ENCODE results near the gene PAGE3. TPM values are rescaled to one million over a fixed set of nuclear protein-coding genes. Genes with fewer than 3 reads are reported as not detected.

PAGE3 gene
- total RNA-seq: not detected

GRCh38 chrX:55264816-55265215 is at the start of gene PAGE3:
TSS of gene PAGE3 (minus strand) at chrX:55264916. CDS start at chrX:55263903, 1,013 bp downstream.
- Mint-ChIP-seq H3K27me3 (no peaks in the 10 kb centered on the region), H3K9me3 (no peaks in the 10 kb centered on the region), H3K4me1 (no peaks in the 10 kb centered on the region), H3K36me3 (ENCODE audit: low read depth) (no peaks in the 10 kb centered on the region), H3K4me3 (no peak within 1 kb of the TSS), H3K27ac (no peak within 1 kb of the TSS)
- no peak for DNase-seq
- POLR2A ChIA-PET: no interaction called here
- CTCF ChIA-PET: interaction anchor here (0.6 kb wide), 1 partner anchor 1376 kb away, joined by 3 read pairs; no protein-coding TSS in a partner anchor

GRCh38 chrX:55312655-55313054 is 47.9 kb upstream of the PAGE3 start:
- Mint-ChIP-seq H3K4me3 (no peak overlapping the region), H3K4me1 (no peaks in the 10 kb centered on the region), H3K9me3 (no peaks in the 10 kb centered on the region), H3K27me3 (no peaks in the 10 kb centered on the region), H3K27ac (no peak overlapping the region), H3K36me3 (ENCODE audit: low read depth) (no peaks in the 10 kb centered on the region)
- ChIA-PET POLR2A (no interaction called here), CTCF (no interaction called here)
- no peak for DNase-seq

- no peak for DNase-seq
- Mint-ChIP-seq H3K9me3 (no peaks in the 10 kb centered on the region), H3K4me3 (no peak overlapping the region), H3K27me3 (no peaks in the 10 kb centered on the region), H3K36me3 (ENCODE audit: low read depth) (no peaks in the 10 kb centered on the region), H3K27ac (no peak overlapping the region), H3K4me1 (no peaks in the 10 kb centered on the region)
- ChIA-PET CTCF (no interaction called here), POLR2A (no interaction called here)
These were observed 26.2 kb upstream of the PAGE3 start for GRCh38 chrX:55290963-55291362.

- no peak for DNase-seq
- Mint-ChIP-seq H3K36me3 (ENCODE audit: low read depth) (no peaks in the 10 kb centered on the region), H3K9me3 (no peaks in the 10 kb centered on the region), H3K4me1 (no peaks in the 10 kb centered on the region), H3K27me3 (no peaks in the 10 kb centered on the region), H3K27ac (no peak overlapping the region), H3K4me3 (no peak overlapping the region)
- ChIA-PET CTCF (no interaction called here), POLR2A (no interaction called here)
These were observed 15.1 kb upstream of the PAGE3 start for GRCh38 chrX:55279832-55280231.

- Mint-ChIP-seq H3K4me1 (no peaks in the 10 kb centered on the region), H3K27me3 (no peaks in the 10 kb centered on the region), H3K4me3 (no peak overlapping the region), H3K36me3 (ENCODE audit: low read depth) (no peaks in the 10 kb centered on the region), H3K9me3 (no peaks in the 10 kb centered on the region), H3K27ac (no peak overlapping the region)
- ChIA-PET CTCF (no interaction called here), POLR2A (no interaction called here)
- no peak for DNase-seq
These were observed 3.9 kb downstream of the PAGE3 start for GRCh38 chrX:55260806-55261205.

GRCh38 chrX:55253528-55253927 is 11.2 kb downstream of the PAGE3 start:
- Mint-ChIP-seq H3K36me3 (ENCODE audit: low read depth) (no peaks in the 10 kb centered on the region), H3K27me3 (peaks cover 2% of the 10 kb centered on the region), H3K27ac (no peak overlapping the region), H3K9me3 (no peaks in the 10 kb centered on the region), H3K4me1 (no peaks in the 10 kb centered on the region), H3K4me3 (no peak overlapping the region)
- ChIA-PET POLR2A (no interaction called here), CTCF (no interaction called here)
- no peak for DNase-seq

- Mint-ChIP-seq H3K27me3 (no peaks in the 10 kb centered on the region), H3K27ac (no peak overlapping the region), H3K36me3 (ENCODE audit: low read depth) (no peaks in the 10 kb centered on the region), H3K9me3 (peaks cover 2% of the 10 kb centered on the region), H3K4me1 (no peaks in the 10 kb centered on the region), H3K4me3 (no peak overlapping the region)
- ChIA-PET POLR2A (no interaction called here), CTCF (no interaction called here)
- DNase-seq: no peak
These were observed 23.9 kb downstream of the PAGE3 start for GRCh38 chrX:55240788-55241340.

GRCh38 chrX:55220119-55220794 is 44.5 kb downstream of the PAGE3 start, which contains the start of gene PAGE5:
TSS of gene PAGE5 (plus strand) at chrX:55220346. CDS start at chrX:55221383, 1,037 bp downstream.
- Mint-ChIP-seq H3K4me3 (no peak within 1 kb of the TSS), H3K4me1 (peaks cover 2% of the 10 kb centered on the region), H3K27ac (no peak within 1 kb of the TSS), H3K36me3 (ENCODE audit: low read depth) (no peaks in the 10 kb centered on the region), H3K9me3 (no peaks in the 10 kb centered on the region), H3K27me3 (no peaks in the 10 kb centered on the region)
- CTCF ChIA-PET: no interaction called here
- POLR2A ChIA-PET: no interaction called here
- DNase-seq: no peak

- Mint-ChIP-seq H3K4me3 (no peak overlapping the region), H3K36me3 (ENCODE audit: low read depth) (no peaks in the 10 kb centered on the region), H3K9me3 (no peaks in the 10 kb centered on the region), H3K27me3 (peaks cover 1% of the 10 kb centered on the region), H3K4me1 (no peaks in the 10 kb centered on the region), H3K27ac (no peak overlapping the region)
- no peak for DNase-seq
- ChIA-PET CTCF (no interaction called here), POLR2A (no interaction called here)
These were observed 51.3 kb downstream of the PAGE3 start for GRCh38 chrX:55213381-55213780.

- no peak for DNase-seq
- POLR2A ChIA-PET: no interaction called here
- Mint-ChIP-seq H3K9me3 (no peaks in the 10 kb centered on the region), H3K27me3 (peaks cover 1% of the 10 kb centered on the region), H3K27ac (no peak overlapping the region), H3K4me3 (no peak overlapping the region), H3K4me1 (no peaks in the 10 kb centered on the region), H3K36me3 (ENCODE audit: low read depth) (no peaks in the 10 kb centered on the region)
- CTCF ChIA-PET: no interaction called here
These were observed 53.6 kb downstream of the PAGE3 start for GRCh38 chrX:55210931-55211677.

Other genes starting within 250 kb of the PAGE3 start
- gene ALAS2, start 233.9 kb downstream of the PAGE3 start, total RNA-seq: not detected
- gene PAGE2B, start 189.9 kb downstream of the PAGE3 start, total RNA-seq: not detected
- gene PAGE2, start 175.9 kb downstream of the PAGE3 start, total RNA-seq: not detected
- gene PAGE5, start 44.6 kb downstream of the PAGE3 start, total RNA-seq: not detected
- gene MAGEH1, start 187.2 kb upstream of the PAGE3 start, total RNA-seq: 10 to 100 TPM; 17.3 to 18.7 TPM
- gene USP51, start 224.9 kb upstream of the PAGE3 start, total RNA-seq: 1 to 10 TPM; 1.8 TPM

All from activated CD4-positive, alpha-beta T cell treated with anti-CD3 and anti-CD28 coated beads, Interleukin-2, amount 10 ng/mL, durations not matched to agents 7 days and 5 days (primary cell).